Right lobe of liver (tissue), 4 donors: ENCODE data around the gene RIPK4.

Experiments
- POLR2A ChIP-seq: fragments of 450-650 bp; IDR thresholded peaks from one replicate; pipeline ENCODE4 v1.6.1; 2017; ENCODE audit warnings: antibody characterized with exemption, mild to moderate bottlenecking
- TF ChIP-seq, protein P1 (sequence below), 4 donors: fragments of 200-600 bp in 3 of 4; fragments of 450-650 bp in 1 of 4; IDR thresholded peaks; one replicate each; pipeline versions ENCODE4 v1.5.1 to v1.8.0; 2016 to 2022; ENCODE audit warnings: antibody characterized with exemption in 4 of 4, mild to moderate bottlenecking in 2 of 4
- donor health status: DM: no; HTN: no; CAD: no.
- donor health status: DM: no; HTN: no; CAD: no.
- donor health status: DM: no; HTN: yes; CAD: no.

DNA sequence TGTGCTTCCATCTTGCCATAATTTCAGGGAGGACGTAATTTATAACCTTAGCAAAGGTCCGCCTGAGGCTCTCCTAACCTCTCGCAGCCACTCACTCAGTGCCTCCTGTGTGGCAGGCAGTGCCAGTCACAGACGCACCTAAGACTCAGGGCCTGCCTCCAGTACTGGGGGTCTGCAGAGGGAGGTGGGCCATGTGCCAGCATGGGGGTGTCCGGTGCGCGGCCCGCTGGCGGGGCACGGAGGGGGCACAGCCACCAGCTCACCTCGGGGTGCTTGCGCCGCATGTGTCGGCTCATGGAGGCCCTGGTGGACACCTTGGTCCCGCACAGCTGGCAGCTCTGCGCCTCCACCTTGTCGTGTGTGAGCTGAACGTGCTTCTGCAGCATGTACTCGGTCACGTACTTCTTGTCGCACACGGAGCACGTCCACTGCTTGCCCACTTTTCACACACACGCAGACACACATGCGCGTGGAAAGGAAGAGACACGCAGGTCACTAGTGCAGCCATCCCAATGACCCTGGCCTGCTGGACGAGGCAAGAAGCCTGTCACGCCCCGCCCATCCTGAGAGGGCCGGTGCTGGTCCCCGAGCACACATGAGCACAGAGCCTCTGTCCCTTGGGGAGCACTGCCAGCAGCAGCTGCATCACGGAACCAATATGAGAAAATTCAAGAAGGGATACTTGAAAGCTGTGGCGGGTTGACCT lies 43.2 kb upstream of the RIPK4 start:
- TF ChIP-seq, protein P1, sequence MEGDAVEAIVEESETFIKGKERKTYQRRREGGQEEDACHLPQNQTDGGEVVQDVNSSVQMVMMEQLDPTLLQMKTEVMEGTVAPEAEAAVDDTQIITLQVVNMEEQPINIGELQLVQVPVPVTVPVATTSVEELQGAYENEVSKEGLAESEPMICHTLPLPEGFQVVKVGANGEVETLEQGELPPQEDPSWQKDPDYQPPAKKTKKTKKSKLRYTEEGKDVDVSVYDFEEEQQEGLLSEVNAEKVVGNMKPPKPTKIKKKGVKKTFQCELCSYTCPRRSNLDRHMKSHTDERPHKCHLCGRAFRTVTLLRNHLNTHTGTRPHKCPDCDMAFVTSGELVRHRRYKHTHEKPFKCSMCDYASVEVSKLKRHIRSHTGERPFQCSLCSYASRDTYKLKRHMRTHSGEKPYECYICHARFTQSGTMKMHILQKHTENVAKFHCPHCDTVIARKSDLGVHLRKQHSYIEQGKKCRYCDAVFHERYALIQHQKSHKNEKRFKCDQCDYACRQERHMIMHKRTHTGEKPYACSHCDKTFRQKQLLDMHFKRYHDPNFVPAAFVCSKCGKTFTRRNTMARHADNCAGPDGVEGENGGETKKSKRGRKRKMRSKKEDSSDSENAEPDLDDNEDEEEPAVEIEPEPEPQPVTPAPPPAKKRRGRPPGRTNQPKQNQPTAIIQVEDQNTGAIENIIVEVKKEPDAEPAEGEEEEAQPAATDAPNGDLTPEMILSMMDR (IDR thresholded peaks at IDR 0.05): no peak
- TF ChIP-seq POLR2A: no peak
